NCI-H1436 (cell line): ENCODE results near the gene NEDD4L.
"Not testable (repeated sequence)": the region's sequence is repeated elsewhere in the genome, so short reads cannot be mapped to it uniquely, and the experiment has no call there.

Experiments used
- DNase-seq: peaks from one replicate; lab custom pipeline; 2025; lab: John Stamatoyannopoulos, UW

NEDD4L gene

GRCh38 chr18:58026857-58027256 lies 17.2 kb upstream of the NEDD4L start:
- DNase-seq: no peak

GRCh38 chr18:58027341-58027740 lies 16.7 kb upstream of the NEDD4L start:
- DNase-seq: no peak

- no peak for DNase-seq
Observed at GRCh38 chr18:58028109-58028784, 15.8 kb upstream of the NEDD4L start.

- DNase-seq: no peak
Observed at GRCh38 chr18:58032233-58032632, 11.8 kb upstream of the NEDD4L start.

GRCh38 chr18:58033216-58033615 lies 10.8 kb upstream of the NEDD4L start:
- no peak for DNase-seq

- DNase-seq: no peak
Observed at GRCh38 chr18:58034370-58034769, 9.7 kb upstream of the NEDD4L start.

- no peak for DNase-seq
Observed at GRCh38 chr18:58037163-58037562, 6.9 kb upstream of the NEDD4L start.

- DNase-seq: no peak
Observed at GRCh38 chr18:58038063-58038462, 6.0 kb upstream of the NEDD4L start.

GRCh38 chr18:58041633-58042032 lies 2.4 kb upstream of the NEDD4L start:
- no peak for DNase-seq

- no peak for DNase-seq
Observed at GRCh38 chr18:58042826-58043490, 1.1 kb upstream of the NEDD4L start.

- DNase-seq: peak; percentile 24
Observed at GRCh38 chr18:58044370-58045241, 580 bp downstream of the NEDD4L start.

- DNase-seq: peak; percentile 69
Observed at GRCh38 chr18:58045242-58046092, 1.4 kb downstream of the NEDD4L start.

GRCh38 chr18:58046093-58046793 lies 2.2 kb downstream of the NEDD4L start:
- no peak for DNase-seq

GRCh38 chr18:58046794-58047555 lies 2.9 kb downstream of the NEDD4L start:
- DNase-seq: no peak

- no peak for DNase-seq
Observed at GRCh38 chr18:58047556-58047882, 3.5 kb downstream of the NEDD4L start.

GRCh38 chr18:58048081-58048642 lies 4.1 kb downstream of the NEDD4L start:
- DNase-seq: no peak

- no peak for DNase-seq
Observed at GRCh38 chr18:58049000-58049688, 5.1 kb downstream of the NEDD4L start.

GRCh38 chr18:58050963-58051362 lies 6.9 kb downstream of the NEDD4L start:
- not testable (repeated sequence) for DNase-seq

GRCh38 chr18:58051765-58052460 lies 7.9 kb downstream of the NEDD4L start:
- no peak for DNase-seq
